Stimulated activated CD8-positive, alpha-beta memory T cell treated with anti-CD3 and anti-CD28 coated beads, Interleukin-12 subunit alpha, Interleukin-12 subunit beta, amount 100 ng/mL, for 24 hours (primary cell): ENCODE results near the gene ASCC2.
"Not testable (repeated sequence)": the region's sequence is repeated elsewhere in the genome, so short reads cannot be mapped to it uniquely, and the experiment has no call there.

Source experiments
- DNase-seq: peaks from one replicate; pipeline ENCODE4 v3.0.0-alpha.2; 2020; ENCODE audit errors: extremely low read depth

ASCC2 gene, protein sequence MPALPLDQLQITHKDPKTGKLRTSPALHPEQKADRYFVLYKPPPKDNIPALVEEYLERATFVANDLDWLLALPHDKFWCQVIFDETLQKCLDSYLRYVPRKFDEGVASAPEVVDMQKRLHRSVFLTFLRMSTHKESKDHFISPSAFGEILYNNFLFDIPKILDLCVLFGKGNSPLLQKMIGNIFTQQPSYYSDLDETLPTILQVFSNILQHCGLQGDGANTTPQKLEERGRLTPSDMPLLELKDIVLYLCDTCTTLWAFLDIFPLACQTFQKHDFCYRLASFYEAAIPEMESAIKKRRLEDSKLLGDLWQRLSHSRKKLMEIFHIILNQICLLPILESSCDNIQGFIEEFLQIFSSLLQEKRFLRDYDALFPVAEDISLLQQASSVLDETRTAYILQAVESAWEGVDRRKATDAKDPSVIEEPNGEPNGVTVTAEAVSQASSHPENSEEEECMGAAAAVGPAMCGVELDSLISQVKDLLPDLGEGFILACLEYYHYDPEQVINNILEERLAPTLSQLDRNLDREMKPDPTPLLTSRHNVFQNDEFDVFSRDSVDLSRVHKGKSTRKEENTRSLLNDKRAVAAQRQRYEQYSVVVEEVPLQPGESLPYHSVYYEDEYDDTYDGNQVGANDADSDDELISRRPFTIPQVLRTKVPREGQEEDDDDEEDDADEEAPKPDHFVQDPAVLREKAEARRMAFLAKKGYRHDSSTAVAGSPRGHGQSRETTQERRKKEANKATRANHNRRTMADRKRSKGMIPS

DNA sequence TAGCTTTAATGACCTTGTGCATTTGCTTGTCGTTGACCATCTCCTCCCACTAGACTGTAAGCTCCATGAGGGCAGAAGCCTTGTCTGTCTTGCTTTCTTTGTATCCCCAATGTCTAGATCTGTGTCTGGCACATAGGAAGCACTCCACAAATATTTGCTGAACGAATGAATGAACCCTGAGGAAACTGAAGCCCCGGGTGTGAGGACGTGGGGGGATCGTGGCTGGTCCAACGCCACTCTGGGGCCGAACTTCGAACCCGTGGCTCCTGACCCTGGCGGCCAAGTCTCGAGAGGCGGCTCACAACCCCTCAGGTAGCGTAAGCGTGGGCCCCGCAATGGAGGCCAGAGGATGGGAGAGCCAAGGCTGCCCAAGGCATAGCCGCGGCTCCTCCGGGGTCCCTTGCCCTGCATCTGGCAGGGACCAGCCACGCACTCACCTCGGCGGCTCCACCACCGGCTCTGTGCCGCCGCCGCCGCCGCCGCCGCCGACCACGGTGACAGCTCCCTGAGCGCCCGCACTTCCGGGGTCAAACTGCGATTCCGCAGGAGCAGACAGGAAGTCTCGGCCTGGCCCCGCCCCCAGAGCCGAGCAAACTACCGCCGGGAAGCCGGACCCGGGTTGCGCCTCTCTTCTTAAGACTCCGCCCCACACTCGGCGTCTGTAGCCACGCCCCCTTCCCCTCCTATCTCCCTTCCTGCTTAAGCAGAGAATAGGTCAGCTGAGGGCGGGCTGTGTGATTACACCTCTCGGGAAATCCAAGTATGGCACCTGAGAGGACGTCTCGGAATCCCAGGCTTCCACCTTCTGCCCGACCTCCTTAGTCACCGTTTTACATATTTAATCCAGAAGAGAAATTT is at the start of gene ASCC2:
ASCC2 (minus strand) TSS at position 534 of the 858 bp plus-strand sequence. CDS start 5,949 bp downstream, outside the sequence.
- DNase-seq = peak; percentile 99

DNA sequence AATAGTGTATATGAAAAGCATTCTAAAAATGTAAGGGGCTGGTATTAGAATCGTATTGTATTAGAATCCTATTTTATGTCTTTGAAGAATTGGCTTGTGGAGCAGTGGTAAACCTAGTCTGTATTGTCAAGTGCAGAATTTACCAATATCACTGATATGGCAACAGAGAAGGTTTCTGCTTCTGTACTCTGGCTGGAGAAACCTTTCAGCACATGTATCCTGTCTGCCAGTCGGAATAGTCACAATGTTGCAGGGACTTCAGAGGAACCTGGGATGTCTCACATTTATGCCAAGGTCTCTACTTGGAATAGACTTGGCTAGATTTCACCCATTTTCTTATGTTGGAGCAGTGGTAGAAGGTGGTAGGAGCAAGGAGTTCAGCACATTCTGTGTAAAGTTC is 49.3 kb upstream of the ASCC2 start:
- DNase-seq = no peak

DNA sequence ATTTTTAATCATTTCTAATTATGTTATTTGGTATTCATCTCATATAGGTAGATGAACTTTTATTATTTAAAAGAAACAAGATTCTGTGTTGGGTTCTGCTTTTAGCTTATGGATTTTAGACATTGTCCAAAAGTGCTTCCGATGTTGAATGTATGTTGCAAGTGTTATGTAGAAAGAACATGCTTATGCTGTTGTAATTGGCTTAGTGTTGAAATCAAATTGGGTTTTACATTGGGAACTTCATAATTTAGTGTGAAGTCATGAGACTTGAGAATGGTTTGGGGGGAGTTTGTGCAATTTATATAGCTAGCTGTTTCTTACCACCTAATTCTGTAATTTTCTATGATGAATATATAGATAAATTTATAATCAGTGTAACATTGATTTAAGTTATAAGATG is 48.5 kb upstream of the ASCC2 start:
- DNase-seq = no peak

DNA sequence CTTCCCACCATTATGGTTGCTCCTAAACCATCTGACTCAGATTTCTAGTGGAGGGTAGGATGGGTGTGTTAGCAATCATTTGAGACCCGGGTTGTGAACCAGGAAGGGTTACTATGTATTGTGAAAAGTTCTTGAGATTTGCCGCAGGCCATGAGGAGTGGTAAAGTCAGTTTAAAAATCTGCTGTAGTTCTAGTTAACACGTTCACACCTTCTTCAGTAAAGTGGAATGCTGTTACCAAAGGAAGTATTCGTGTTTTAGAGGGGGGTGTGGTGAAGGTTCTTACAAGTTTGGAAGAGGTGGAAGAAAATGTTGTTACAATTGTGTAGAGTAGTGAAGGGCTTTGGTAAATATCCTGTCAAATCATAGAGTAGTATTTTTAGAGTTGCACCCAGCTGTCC is 47.5 kb upstream of the ASCC2 start:
- DNase-seq = no peak

DNA sequence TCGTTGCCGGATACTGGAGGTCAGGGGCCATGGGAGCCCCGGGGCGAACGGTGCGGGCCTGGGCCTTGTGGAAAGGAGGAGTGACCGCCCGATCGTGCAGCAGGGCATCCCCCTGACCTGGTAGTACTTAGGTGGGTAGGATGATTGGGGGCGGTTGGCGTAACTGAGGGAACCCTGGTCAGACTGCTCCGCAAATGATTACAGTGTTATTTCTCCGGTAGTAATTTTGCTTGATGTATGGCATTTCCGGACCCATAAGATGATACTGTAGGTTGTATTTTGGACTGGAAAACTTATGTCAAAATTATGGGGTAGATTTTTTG is 45.7 kb upstream of the ASCC2 start:
- no peak for DNase-seq

DNA sequence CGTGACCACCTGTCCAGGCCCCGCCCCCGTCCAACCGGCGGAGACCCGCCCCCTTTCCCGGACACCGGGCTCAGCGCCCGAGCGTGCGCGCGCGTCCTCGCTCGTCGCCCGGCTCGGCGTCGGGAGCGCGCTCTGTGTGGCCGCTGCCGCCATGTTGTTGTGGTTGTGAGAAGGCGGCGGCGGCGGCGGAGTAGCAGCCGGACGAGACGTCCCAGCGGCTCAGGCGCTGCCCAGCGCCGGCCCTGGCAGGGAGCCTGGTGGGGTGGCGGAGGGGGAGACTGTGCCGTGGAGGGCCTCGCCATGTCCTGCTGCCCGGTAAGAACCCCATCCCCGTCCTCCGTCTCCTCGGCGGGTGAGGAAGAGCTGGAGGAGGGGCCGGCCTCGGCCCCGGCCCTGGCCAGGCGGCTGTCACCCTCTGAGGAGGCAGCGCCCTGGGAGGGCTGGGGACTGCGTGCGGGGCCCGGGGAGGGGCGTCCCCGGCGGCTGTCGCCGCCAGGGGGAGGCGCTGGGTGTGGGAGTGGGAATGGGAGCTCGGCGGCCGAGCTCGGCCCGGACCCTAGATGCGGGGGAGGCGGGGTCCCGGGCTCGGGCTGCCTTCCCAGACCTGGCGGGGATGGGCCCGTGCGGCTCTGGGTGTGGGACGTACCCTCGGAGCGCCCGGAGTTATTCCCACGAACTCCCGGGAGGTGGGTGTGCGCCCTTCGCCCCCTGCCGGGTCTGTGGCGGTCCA is 45.1 kb upstream of the ASCC2 start, which contains the start of gene MTMR3:
MTMR3 (plus strand) TSS at position 130 of the 730 bp plus-strand sequence. CDS start 87,886 bp downstream, outside the sequence.
- peak; percentile 75 for DNase-seq

DNA sequence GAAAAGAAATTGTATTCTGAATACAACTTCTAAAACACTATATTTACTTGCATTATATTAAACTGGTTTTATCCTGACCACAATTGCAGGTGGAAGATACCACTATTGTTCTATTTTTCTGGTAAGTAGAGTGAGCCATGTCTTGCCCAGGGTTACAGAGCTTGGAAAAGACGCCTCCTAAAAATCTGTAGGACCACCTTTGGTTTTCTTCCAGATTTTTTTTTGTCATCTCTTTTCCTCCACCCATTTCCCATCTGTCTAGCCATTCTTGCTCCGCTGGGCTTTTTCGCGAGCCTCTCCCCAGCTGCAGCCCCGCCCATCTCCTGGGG is 44.6 kb upstream of the ASCC2 start:
- no peak for DNase-seq

DNA sequence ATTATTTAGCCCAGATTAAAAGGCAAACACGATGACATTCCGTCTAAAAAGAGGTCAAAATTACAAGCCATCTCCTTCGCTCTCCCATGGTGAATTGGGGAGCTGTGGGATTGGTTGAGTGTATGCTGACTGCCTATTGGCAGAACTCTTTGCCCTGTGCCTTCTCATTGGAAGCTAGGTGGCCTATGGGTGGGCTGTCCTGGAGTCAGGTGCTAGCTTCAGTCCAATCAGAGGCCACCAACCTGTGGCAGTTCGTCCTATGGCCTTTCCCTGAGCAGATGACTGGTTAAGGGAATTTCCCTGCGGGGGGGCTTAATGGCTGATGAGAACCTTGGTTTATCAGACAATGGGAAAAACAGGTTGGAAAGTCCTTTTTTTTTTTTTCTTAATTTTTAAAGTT is 41.7 kb upstream of the ASCC2 start:
- DNase-seq = no peak

DNA sequence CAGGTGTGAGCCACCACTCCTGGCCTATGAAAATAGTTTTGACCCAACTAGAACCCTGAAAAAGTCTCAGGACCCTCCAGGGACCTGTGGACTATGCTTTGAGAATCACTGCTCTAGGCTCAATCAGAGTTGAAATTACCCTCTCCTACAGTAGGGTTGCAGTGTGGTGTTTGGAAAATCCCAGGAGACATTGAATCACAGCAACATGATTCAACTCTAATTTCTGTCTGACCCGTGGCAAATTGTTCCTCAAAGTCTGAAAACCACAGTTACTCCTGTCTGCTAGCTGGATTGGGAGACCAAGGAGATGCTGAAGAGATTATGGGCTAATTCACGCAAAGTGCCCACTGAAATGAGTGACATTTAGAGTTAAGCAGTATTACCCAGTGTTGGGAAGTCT is 39.5 kb upstream of the ASCC2 start:
- DNase-seq = no peak

DNA sequence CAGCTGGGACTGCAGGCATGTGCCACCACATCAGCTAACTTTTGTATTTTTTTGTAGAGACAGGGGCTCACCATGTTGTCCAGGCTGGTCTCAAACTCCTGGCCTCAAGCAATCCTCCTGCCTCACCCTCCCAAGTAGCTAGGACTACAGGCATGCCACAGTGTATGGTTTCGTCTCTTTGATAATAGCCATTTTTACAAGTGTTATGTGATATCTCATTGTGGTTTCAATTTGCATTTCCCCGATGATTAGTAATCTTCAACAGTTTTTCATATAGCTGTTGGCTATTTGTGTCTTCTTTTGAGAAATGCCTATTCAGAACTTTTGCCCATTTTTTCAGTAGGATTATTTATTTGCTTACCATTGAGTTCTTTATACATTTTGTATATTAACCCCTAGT is 35.9 kb upstream of the ASCC2 start:
- DNase-seq = no peak

DNA sequence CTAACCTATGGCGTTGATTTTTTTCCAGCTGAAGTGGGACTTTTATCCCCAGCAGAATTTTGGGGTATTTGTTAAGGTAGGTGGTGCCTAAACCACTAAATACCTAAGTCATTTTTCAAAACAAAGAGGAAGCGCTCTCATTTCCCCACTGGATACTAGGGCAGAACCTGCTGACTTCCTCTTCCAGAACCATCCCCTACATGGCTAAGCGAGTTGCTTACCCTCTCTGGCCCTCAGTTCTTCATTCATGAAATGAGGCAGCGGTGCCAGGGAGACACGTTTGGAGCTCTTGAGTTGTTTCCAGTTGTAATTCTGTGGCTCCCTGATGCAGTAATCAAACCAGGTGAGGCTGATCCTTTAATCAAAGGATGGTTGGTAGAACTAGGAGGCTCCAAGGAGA is 34.9 kb upstream of the ASCC2 start:
- DNase-seq = no peak

DNA sequence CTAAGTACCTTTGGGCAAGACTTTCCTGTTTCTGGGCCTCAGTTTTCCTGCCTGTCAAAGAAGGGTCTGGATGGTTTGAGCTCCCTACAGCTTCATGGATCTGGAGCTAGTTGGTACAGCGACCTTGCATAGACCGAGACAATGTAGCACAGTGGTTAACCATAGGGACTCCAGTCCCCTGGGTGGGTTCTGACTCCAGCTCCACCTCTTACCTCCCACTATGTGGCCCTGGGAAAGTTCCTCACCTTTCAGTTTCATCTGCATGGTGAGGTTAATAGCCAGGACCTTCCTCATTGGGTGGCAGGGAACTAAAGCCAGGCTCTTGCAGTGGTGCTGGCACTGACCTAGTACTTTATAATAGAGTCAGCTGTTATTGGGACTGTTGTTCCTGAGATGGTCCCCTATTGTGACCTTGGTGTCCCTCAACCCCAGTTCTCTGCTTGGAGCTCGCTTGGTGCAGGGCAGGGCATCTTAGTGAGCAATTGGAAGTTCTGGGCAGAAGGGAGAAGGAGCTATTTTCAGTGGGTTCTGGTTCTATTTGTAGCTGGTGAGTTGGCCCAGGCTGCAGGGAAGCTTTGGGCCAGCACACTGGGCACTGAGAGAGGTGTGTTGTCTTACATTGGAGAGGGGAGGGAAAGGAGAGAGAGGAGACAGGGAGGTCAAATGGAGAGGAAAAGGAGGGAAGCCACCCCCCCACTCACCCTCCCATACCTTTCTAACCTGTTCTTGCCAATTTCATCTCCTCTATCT is 34.2 kb upstream of the ASCC2 start:
- no peak for DNase-seq

DNA sequence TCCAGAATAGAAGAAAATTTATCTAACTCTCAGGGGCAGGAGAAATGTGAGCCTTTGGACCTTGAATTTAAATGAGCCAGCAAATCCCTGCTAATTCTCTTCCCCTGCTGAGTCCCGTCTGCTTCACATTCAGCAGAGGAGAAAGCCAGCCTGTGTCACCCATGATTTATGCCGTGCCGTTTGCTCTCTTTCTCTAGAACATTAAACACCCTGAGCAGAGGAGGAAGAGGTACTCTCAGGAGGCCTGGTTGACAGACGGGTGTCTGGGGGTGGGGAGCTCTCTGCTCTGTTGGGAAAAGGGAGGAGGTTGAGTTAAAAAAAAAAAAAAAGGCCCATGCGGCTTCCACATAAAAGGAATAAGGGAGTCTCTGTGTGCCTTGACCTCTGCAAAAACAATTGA is 33.6 kb upstream of the ASCC2 start:
- no peak for DNase-seq

DNA sequence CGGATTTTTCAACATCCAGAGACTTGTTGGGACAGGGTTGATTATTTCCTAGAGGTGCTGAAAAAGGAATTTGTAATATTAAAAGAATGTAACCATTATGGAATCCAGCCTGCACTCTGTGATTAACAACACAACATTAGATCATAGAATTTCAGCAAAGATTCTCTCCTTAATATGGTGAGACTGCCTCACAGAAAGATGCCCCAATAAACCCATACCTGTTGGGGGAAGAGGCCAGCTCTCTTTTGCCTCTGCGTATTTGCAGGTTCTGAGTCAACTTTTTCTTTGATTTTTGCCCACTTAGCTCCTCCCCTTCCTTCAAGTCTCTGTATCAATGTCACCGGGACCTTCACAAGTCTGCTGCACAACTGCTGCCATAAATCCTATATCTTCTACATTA is 32.5 kb upstream of the ASCC2 start:
- no peak for DNase-seq

DNA sequence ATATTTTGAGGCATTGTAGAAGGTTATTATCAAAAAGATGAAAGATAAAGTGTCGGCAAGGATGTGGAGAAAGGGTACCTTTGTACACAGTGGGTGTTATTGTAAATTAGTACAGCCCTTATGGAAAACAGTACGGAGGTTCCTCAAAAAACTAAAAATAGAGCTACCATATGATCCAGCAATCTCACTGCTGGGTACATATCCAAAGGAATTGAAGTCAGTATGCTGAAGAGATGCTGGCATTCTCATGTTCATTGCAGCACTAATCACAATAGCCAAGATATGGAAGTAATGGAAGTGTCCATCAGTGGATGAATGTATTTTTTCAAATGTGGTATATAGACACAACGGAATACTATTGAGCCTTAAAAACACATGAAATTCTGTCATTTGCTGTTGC is 29.8 kb upstream of the ASCC2 start:
- no peak for DNase-seq

DNA sequence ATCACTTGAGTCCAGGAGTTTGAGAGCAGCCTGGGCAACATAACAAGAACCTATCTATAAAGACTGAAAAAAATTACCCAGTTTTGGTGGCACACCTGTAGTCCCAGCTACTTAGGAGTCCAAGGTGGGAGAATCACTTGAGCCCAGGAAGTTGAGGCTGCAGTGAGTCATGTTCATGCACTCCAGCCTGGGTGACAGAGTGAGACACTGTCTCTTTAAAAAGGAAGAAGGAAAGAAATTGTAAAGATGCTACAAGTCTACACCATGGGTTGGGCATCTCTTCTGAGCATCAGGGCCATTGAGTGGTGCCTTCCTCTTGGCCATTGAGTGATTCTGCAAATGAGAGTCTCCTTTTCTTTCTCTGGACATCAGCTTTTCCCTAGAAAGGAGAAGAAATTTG is 29.2 kb upstream of the ASCC2 start:
- DNase-seq = no peak

DNA sequence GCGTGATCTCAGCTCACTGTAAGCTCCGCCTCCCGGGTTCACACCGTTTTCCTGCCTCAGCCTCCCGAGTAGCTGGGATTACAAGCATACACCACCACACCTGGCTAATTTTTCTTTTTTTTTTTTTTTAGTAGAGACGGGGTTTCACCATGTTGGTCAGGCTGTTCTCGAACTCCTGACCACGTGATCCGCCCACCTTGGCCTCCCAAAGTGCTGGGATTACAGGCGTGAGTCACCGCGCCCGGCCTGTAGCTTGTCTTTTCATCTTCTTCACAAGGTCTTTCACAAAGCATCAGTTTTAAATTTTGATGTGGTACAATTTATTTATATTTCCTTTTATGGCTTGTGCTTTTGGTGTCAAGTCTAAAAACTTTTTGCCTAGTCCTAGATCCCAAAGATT is 27.5 kb upstream of the ASCC2 start:
- not testable (repeated sequence) for DNase-seq

DNA sequence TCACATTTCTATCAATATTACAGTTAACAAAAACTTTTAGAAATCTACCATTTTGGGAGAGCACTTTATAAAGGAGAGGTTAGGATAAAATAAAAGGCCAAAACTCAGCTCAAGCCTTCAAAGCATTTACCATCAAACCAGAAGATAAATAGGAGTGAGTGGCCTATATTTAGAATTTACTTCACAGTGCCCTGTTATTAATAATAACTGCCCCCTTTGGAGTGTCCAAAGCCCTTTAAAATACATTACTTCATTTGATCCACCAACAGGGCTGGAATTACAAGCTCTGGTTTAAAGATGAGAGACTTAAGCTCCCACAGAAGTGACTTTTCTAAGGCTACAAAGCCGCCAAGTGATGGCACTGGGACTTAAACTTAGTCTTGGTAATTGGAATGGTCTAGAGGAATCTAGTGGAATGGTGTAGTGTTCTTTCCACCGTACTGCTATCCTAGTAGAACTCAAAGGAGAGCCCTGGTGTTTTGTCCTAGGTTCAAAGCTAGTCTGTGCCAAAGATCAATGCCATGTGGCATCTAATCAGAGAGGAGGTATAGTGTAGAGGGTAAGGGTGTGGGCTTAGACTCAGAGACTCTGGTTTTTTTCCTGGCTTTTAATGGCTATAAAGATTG is 23.7 kb upstream of the ASCC2 start:
- DNase-seq = no peak

DNA sequence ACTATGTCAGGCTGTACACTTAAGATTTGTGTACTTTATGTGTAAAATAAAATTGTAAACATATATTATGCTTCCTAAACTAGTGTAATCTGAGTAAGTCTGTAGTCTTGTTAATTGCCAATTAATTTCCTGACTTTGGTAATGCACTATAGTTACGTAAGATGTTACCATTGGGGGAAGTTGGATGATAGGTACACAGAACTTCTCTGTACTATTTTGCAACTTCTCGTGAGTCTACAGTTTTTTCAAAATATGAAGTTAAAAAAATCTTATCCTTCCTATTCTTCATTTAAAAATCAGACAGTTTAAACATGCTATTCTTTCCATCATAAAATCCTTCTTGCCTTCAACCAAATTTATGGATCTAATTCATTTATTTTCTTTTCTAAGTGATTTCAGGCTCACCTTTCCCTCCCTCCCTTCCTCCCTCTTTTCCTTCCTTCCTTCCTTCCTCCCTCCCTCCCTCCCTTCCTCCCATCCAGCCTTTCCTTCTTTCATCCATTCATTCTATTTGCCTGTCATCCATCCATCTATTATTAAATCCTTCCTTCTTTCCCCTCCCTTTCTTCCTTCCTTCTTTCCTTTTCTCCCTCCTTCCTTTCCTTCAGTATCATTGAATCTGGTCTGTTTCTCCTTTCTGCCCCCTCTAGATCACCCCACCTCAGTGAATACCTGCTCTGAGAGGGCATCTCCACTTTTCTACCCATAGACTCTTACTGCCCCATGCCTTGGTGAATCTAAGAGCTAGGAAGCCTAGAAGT is 22.1 kb upstream of the ASCC2 start:
- no peak for DNase-seq

DNA sequence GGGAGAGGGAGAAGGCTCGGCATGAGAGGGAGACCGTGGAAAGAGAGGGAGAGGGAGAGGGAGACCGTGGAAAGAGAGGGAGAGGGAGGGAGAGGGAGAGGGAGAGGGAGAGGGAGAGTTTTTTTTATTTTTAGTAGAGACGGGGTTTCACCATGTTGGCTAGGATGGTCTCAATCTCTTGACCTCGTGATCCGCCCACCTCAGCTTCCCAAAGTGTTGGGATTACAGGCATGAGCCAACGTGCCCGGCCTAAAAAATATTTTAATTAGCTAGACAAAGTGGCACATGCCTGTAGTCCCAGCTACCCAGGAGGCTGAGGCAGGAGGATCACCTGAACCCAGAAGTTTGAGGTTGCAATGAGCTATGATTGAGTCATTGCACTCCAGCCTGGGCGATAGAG is 21.0 kb upstream of the ASCC2 start:
- DNase-seq = not testable (repeated sequence)
